ENCODE results near the gene C5orf15. TPM values are rescaled to one million over a fixed set of nuclear protein-coding genes. Genes with fewer than 3 reads are reported as not detected.

The C5orf15 gene
- total and polyA plus RNA-seq, 9 of the 15 experiments (the other 6 are each of a cell fraction or from before 2014, with no cell fraction given) = 23.3 to 50.7 (median 35.5) TPM

DNA sequence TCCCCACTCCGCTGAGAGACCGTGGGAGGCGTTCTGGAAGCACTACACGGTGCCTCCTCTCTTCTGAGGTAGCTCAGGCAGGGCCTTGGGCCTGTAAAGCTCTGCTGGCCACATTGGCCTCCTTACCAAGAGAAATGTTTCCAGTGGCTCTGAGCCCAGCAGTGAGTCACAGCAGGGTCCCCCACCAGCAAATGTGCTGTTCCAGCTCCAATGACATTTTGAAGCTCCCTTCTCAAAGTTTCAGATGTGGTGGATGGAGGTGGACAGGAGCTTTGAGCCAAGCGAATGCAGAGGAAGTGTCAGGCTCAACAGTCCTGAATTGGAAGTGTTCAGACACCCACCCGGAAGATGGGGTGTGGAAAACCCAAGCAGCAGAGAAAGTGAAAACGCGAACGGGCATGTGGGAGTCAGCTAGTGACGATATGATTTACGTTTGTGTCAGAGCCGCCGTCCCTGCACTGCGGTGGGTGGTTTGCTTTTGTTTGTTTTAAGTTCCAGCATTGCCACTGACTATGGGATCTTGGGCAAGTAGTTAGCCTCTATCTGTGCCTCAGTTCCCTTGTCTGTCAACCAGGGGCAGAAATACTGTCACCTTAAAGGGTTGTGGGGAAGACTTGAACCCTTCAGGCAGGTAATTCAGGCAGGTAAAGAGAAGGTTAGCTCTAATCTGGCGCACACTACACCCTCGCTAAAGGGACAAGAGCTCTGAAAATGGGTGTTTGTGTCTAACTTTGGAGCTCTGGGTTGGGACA lies 38.2 kb downstream of the C5orf15 start (continued):
- TF ChIP-seq, protein P1, sequence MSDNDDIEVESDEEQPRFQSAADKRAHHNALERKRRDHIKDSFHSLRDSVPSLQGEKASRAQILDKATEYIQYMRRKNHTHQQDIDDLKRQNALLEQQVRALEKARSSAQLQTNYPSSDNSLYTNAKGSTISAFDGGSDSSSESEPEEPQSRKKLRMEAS (CRISPR knock-in tag; IDR thresholded peaks at IDR 0.05) = no peak
- TF ChIP-seq ZEB2 (IDR thresholded peaks at IDR 0.05) (peak; percentile 62), ZFX (CRISPR knock-in tag; IDR thresholded peaks at IDR 0.05) (peak; percentile 38; the same call in 1 of the 2 replicates), FOXJ2 (tag; IDR thresholded peaks at IDR 0.05) (no peak), ZKSCAN3 (CRISPR knock-in tag; IDR thresholded peaks at IDR 0.05) (no peak), RFX1 (IDR thresholded peaks at IDR 0.05) (no peak), KDM1A (IDR thresholded peaks at IDR 0.05) (no peak), NFE2L1 (tag; IDR thresholded peaks at IDR 0.05; ENCODE audit: borderline replicate concordance, low read depth) (no peak), ELF4 (CRISPR knock-in tag; IDR thresholded peaks at IDR 0.05) (no peak), HDAC2 (IDR thresholded peaks at IDR 0.05) (peak; percentile 48; the same call in 1 of the 2 replicates), GATAD2B (IDR thresholded peaks at IDR 0.05; ENCODE audit: borderline replicate concordance) (peak; percentile 35; the same call in 1 of the 2 replicates), NFIC (IDR thresholded peaks at IDR 0.05) (peak; percentile 56), PML (IDR thresholded peaks at IDR 0.05; ENCODE audit: low read length) (no peak), SAFB (IDR thresholded peaks at IDR 0.05; ENCODE audit: borderline replicate concordance, low read depth, low read length) (no peak), RBM22 (IDR thresholded peaks at IDR 0.05; ENCODE audit: low read depth, low read length, poor library complexity, severe bottlenecking) (no peak), ZNF764 (CRISPR knock-in tag; IDR thresholded peaks at IDR 0.05; ENCODE audit: low read depth) (no peak), EHMT2 (IDR thresholded peaks at IDR 0.05) (peak; percentile 33; the same call in 1 of the 2 replicates), ZNF140 (CRISPR knock-in tag; IDR thresholded peaks at IDR 0.05) (no peak), RAD21 (CRISPR knock-in tag; conservative IDR thresholded peaks at IDR 0.05 in 1 of 2, IDR thresholded peaks at IDR 0.05 in 1 of 2) (0 out of 4 replicates have a peak, but pooled peaks of 1 of the 2 experiments have one; percentile 4)
- TF ChIP-seq, protein P2, sequence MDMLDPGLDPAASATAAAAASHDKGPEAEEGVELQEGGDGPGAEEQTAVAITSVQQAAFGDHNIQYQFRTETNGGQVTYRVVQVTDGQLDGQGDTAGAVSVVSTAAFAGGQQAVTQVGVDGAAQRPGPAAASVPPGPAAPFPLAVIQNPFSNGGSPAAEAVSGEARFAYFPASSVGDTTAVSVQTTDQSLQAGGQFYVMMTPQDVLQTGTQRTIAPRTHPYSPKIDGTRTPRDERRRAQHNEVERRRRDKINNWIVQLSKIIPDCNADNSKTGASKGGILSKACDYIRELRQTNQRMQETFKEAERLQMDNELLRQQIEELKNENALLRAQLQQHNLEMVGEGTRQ (CRISPR knock-in tag; IDR thresholded peaks at IDR 0.05) = no peak
- TF ChIP-seq, protein P3, sequence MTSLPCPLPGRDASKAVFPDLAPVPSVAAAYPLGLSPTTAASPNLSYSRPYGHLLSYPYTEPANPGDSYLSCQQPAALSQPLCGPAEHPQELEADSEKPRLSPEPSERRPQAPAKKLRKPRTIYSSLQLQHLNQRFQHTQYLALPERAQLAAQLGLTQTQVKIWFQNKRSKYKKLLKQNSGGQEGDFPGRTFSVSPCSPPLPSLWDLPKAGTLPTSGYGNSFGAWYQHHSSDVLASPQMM (CRISPR knock-in tag; IDR thresholded peaks at IDR 0.05) = no peak
- TF ChIP-seq, protein P4, sequence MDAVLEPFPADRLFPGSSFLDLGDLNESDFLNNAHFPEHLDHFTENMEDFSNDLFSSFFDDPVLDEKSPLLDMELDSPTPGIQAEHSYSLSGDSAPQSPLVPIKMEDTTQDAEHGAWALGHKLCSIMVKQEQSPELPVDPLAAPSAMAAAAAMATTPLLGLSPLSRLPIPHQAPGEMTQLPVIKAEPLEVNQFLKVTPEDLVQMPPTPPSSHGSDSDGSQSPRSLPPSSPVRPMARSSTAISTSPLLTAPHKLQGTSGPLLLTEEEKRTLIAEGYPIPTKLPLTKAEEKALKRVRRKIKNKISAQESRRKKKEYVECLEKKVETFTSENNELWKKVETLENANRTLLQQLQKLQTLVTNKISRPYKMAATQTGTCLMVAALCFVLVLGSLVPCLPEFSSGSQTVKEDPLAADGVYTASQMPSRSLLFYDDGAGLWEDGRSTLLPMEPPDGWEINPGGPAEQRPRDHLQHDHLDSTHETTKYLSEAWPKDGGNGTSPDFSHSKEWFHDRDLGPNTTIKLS (IDR thresholded peaks at IDR 0.05; ENCODE audit: borderline replicate concordance, low read depth) = no peak
- TF ChIP-seq, protein P5, sequence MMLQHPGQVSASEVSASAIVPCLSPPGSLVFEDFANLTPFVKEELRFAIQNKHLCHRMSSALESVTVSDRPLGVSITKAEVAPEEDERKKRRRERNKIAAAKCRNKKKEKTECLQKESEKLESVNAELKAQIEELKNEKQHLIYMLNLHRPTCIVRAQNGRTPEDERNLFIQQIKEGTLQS (IDR thresholded peaks at IDR 0.05) = peak; percentile 66
- TF ChIP-seq, protein P5 (CRISPR knock-in tag; conservative IDR thresholded peaks at IDR 0.05) = no peak

Data from K562 (cell line).